Bronchial epithelial cell (primary cell): ENCODE data around the gene SPDYC. TPM values are rescaled to one million over a fixed set of nuclear protein-coding genes. Genes with fewer than 3 reads are reported as not detected.
A peak's percentile ranks its signal among the peaks of the same experiment; 100 is the strongest.

ENCODE experiments used
- DNase-seq: peaks from one replicate; pipeline ENCODE4 v3.0.0-alpha.2; 2010; ENCODE audit warnings: low read depth
- FAIRE-seq: peaks from 2 replicates; lab custom pipeline; 2011; peaks lifted over from hg19 to GRCh38; lab: Jason Lieb, UNC
- H3K27me3 ChIP-seq: 2 replicates; pipeline ENCODE4 v1.5.1; 2011; ENCODE audit warnings: low read length; ENCODE audit not compliant: control insufficient read depth, insufficient read depth
- H3K36me3 ChIP-seq: 2 replicates; pipeline ENCODE4 v1.5.1; 2011; ENCODE audit warnings: low read length; ENCODE audit not compliant: control insufficient read depth, insufficient read depth
- H3K4me3 ChIP-seq: 2 replicates; pipeline ENCODE4 v1.5.1; 2011; ENCODE audit warnings: mild to moderate bottlenecking, low read depth, low read length, control low read depth
- total RNA-seq: library from RNA; depleted of rRNA; stranded (reverse); fragments of >200 nt; gene quantifications from 2 replicates; pipeline ENCODE4 v1.2.1, GENCODE V29; 2014
- TF ChIP-seq, protein P1 (sequence below): IDR thresholded peaks from 2 replicates; pipeline ENCODE4 v1.5.1; 2011; ENCODE audit warnings: mild to moderate bottlenecking, moderate library complexity, low read length, control low read depth, inconsistent platforms; ENCODE audit not compliant: insufficient read depth, severe bottlenecking

SPDYC gene
- total RNA-seq, 1 donor from 2014 or later = not detected

DNA sequence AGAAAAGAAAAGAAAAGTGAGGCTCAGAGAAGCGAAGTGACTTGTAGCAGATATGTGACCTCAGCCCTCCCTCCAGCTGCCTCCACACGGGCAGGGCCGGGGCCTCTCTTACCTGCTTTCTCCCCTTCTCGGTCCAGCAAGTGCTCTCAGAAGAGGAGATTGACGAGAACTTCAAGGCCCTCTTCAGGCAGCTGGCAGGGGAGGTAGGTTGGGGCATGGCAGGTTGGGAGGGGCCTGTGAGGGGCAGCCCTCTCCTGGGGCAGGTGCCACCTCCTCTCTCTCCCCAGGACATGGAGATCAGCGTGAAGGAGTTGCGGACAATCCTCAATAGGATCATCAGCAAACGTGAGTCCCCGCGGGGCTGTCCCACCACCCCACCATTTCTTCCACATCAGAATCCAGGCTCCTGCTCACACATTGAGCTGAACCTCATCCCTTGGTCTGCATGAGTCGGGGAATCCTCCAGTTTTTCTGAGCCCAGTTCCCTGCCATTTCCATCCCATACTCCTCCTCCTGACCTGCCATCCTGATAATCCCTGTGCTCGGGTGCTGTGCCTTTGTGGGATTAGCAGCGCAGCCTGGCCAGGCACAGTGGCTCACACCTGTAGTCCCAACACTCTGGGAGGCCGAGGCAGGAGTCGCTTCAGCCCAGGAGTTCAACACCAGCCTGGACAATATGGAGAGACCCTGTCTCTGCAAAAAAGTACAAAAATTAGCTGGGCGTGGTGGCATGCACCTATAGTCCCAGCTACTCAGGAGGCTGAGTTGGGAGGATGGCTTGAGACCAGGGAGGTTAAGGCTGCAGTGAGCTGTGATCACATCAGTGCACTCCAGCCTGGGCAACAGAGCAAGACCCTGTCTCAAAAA, 38.1 kb downstream of the SPDYC start:
- TF ChIP-seq, protein P1, sequence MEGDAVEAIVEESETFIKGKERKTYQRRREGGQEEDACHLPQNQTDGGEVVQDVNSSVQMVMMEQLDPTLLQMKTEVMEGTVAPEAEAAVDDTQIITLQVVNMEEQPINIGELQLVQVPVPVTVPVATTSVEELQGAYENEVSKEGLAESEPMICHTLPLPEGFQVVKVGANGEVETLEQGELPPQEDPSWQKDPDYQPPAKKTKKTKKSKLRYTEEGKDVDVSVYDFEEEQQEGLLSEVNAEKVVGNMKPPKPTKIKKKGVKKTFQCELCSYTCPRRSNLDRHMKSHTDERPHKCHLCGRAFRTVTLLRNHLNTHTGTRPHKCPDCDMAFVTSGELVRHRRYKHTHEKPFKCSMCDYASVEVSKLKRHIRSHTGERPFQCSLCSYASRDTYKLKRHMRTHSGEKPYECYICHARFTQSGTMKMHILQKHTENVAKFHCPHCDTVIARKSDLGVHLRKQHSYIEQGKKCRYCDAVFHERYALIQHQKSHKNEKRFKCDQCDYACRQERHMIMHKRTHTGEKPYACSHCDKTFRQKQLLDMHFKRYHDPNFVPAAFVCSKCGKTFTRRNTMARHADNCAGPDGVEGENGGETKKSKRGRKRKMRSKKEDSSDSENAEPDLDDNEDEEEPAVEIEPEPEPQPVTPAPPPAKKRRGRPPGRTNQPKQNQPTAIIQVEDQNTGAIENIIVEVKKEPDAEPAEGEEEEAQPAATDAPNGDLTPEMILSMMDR = no peak
- DNase-seq (no peak), FAIRE-seq (no peak)
- H3K27me3 ChIP-seq = no peaks in the 10 kb centered on the region
- no peak overlapping the region for H3K4me3 ChIP-seq
- peaks cover 59% of the 10 kb centered on the region for H3K36me3 ChIP-seq

DNA sequence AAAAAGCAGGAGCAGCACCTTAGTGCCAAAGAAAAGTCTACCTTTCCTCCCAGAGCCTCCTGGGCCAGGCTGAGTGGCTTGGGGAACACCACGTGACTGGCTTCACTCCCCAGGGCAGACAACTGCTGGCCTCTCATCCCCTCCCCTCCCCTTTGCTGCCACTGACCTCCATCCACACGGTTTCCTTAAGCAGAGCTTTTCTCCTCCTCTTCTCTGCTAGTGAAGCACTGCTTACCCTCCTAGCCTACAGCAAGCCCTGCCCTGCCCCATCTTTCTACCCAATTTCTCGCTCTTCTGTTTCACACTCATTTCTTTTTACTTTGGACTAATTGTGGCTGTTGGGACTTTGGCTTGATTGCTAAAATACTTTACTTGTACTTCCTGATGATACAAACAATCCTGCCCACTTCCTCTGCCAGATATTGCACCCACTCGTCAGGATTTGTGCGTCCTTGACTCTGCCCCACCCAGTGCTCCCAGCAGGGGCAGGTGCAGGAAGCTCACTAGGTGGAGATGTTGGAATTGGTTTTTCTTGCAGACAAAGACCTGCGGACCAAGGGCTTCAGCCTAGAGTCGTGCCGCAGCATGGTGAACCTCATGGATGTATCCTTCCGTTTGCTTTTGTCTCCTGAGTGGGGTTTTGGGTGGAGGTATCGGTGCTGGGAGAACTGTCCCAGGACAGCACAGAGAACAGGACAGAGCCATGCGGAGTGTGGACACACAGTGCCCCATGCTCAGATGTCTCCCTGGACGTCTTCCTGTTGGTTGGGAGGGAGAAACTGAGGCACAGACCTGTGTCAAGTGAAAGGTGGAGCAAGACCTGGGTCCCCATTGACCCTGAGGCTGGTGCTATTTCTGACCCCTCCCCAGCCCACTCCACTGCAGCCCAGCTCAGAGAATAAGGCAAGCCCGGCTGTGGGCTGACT, 39.0 kb downstream of the SPDYC start:
- peaks cover 56% of the 10 kb centered on the region for H3K36me3 ChIP-seq

DNA sequence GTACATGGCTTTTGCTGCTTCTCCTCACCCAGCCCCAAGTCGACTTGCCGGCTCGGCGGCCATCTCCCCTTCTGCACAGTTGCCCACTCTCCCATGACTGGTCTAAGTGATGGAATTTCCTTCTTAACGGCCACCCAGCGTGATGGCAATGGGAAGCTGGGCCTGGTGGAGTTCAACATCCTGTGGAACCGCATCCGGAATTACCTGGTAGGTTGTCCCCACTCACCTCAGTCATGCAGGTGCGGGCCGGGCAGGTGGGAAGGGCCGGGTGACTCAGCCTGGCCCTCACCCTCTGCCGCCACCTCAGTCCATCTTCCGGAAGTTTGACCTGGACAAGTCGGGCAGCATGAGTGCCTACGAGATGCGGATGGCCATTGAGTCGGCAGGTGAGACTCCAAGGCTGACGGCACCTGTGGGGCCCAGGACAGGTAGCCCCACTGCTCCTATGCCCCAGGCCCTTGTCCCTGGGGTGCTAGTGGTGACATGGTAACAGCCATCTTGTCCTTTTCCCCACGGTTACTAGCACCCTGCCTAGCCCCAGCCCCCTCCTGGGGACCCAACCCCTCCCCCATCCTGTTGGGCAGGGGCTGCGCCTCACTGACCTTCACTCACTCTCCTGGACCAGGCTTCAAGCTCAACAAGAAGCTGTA, 39.8 kb downstream of the SPDYC start:
- Histone ChIP-seq H3K36me3 (peaks cover 48% of the 10 kb centered on the region), H3K27me3 (no peaks in the 10 kb centered on the region), H3K4me3 (no peak overlapping the region)
- DNase-seq (no peak), FAIRE-seq (no peak)
- TF ChIP-seq, protein P1 = no peak

More for the DNA sequence above, 39.0 kb downstream of the SPDYC start:
- H3K4me3 ChIP-seq = no peak overlapping the region
- H3K27me3 ChIP-seq = no peaks in the 10 kb centered on the region
- DNase-seq (no peak), FAIRE-seq (peak; percentile 28)
- TF ChIP-seq, protein P1 = no peak

DNA sequence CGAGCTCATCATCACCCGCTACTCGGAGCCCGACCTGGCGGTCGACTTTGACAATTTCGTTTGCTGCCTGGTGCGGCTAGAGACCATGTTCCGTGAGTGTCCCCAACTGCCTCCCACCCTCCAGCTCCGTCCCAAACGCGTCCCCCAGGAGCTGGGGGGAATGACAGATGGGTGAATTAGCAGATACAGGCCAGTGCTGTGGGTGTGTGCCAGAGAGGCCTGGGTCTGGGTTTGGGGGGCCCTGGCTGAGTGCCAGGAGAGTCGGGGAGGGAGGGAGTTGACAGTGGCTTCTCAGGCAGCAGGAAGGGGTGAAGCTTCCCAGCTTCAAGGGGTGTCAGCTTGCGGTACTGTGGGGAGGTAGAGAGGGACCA, 40.3 kb downstream of the SPDYC start:
- TF ChIP-seq, protein P1 = no peak
- Histone ChIP-seq H3K36me3 (peaks cover 43% of the 10 kb centered on the region), H3K4me3 (no peak overlapping the region), H3K27me3 (no peaks in the 10 kb centered on the region)
- DNase-seq = no peak
- no peak for FAIRE-seq

DNA sequence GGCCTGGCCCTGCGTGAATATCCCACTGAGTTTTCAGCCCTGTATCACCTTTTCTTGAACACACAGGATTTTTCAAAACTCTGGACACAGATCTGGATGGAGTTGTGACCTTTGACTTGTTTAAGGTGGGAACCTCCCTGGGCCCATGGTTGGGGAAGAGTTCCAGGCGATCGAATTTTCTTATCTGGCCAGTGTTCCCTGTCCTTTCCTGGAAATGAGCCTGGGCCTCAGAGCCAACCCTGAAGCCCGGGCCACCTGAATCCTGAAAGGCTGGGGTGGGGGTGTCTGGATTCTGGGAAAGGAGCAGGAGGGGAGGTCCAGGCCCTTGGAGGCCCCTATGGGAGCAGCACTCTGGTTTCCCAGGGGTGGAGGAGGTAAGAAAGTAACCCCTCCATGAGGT, 40.7 kb downstream of the SPDYC start:
- DNase-seq (no peak), FAIRE-seq (no peak)
- H3K4me3 ChIP-seq = no peak overlapping the region
- H3K36me3 ChIP-seq = peaks cover 39% of the 10 kb centered on the region
- H3K27me3 ChIP-seq = no peaks in the 10 kb centered on the region
- TF ChIP-seq, protein P1 = no peak
